ENCODE data around the gene CUEDC1. TPM values are rescaled to one million over a fixed set of nuclear protein-coding genes. Genes with fewer than 3 reads are reported as not detected.

Gene CUEDC1
- 4.2 and 7.4 TPM in 2 replicates for total RNA-seq (2016; rRNA removed; fragmentation: Illumina TruSeq; extraction: Trizol)
- total RNA-seq (2016; cell fraction: cytosol; rRNA removed; fragmentation: Illumina TruSeq; extraction: Trizol; ENCODE audit: low read depth): 4.1 and 4.7 TPM in 2 replicates
- 3.5 and 7.9 TPM in 2 replicates for total RNA-seq (2016; cell fraction: insoluble cytoplasmic fraction; rRNA removed; fragmentation: Illumina TruSeq; extraction: Trizol)
- total RNA-seq (2016; cell fraction: membrane; rRNA removed; fragmentation: Illumina TruSeq; extraction: Trizol): 7.6 and 8.6 TPM in 2 replicates
- 9.6 and 11.9 TPM in 2 replicates for total RNA-seq (2016; cell fraction: nucleus; rRNA removed; fragmentation: Illumina TruSeq; extraction: Trizol)
- polyA plus RNA-seq (2011; rRNA removed): 12.9 and 14.4 TPM in 2 replicates
- 8.1 and 8.6 TPM in 2 replicates for polyA plus RNA-seq (2011; cell fraction: cytosol; rRNA removed)
- polyA plus RNA-seq (2011; cell fraction: nucleus; rRNA removed): 36.7 and 43.5 TPM in 2 replicates
- 9.8 and 10.2 TPM in 2 replicates for polyA plus RNA-seq (2012)
- 9.4 and 11.1 TPM in 2 replicates for polyA plus RNA-seq (2016; cell fraction: cytosol; fragmentation: Illumina TruSeq; extraction: Trizol; ENCODE audit: low read depth)
- polyA plus RNA-seq (2016; cell fraction: insoluble cytoplasmic fraction; fragmentation: Illumina TruSeq; extraction: Trizol; ENCODE audit: low read depth): 9.2 and 10.0 TPM in 2 replicates
- polyA plus RNA-seq (2016; cell fraction: membrane; fragmentation: Illumina TruSeq; extraction: Trizol; ENCODE audit: low read depth): 15.4 and 16.0 TPM in 2 replicates
- polyA plus RNA-seq (2016; cell fraction: nucleus; fragmentation: Illumina TruSeq; extraction: Trizol; ENCODE audit: insufficient read depth, low read depth): 33.7 and 36.2 TPM in 2 replicates
- polyA minus RNA-seq (2011; rRNA and poly(A)+ RNA removed; ENCODE audit: low replicate concordance): 2.9 and 6.8 TPM in 2 replicates
- 5.1 and 7.3 TPM in 2 replicates for polyA minus RNA-seq (2011; cell fraction: cytosol; rRNA and poly(A)+ RNA removed)
- polyA minus RNA-seq (2011; cell fraction: nucleus; rRNA and poly(A)+ RNA removed): 6.6 and 8.2 TPM in 2 replicates
- Bru-seq, nascent RNA: percentile 58 among the genes with signal in this experiment
- BruChase-seq, experiment 1, labeled RNA remaining after a 6-hour chase: percentile 60 among the genes with signal in this experiment
- percentile 62 among the genes with signal in this experiment for BruChase-seq, experiment 2, labeled RNA remaining after a 2-hour chase
- long read RNA-seq, experiment 1, partial matches to known transcripts: 1 of 3 reads
- long read RNA-seq, experiment 1, other reads (novel, unspliced or antisense): 1 of 3 reads
- long read RNA-seq, experiment 2, transcript CUEDC1-206 (11 exons, 3,621 nt): major isoform, 12 of 39 reads
- long read RNA-seq, experiment 2, partial matches to known transcripts: 4 of 39 reads
- long read RNA-seq, experiment 2, other reads (novel, unspliced or antisense): 19 of 39 reads

GRCh38 chr17:57955183-57955931 lies at the start of gene CUEDC1:
CUEDC1 (minus strand) TSS chr17:57955412; CDS start chr17:57885564, 69,848 bp downstream.
- FAIRE-seq (no peak), DNase-seq (ENCODE audit: low spot score) (no peak), ATAC-seq (peak; percentile 75)
- ChIA-PET CTCF (ENCODE audit: low intra/inter-chr PET ratio, low total read pairs) (interaction anchor here (1.3 kb wide), 1 partner anchor 98 kb away, joined by 3 read pairs; no protein-coding TSS in a partner anchor), POLR2A (interaction anchor here (0.6 to 6.6 kb wide), 12 partner anchors 8 to 94 kb away, joined by 3 to 35 read pairs (median 5); partner anchors contain the start of gene SRSF1)
- in situ Hi-C loops (cut with HindIII; ENCODE audit: extremely low pct_ligation_motif_present, low pct_unique_long_range_greater_than_20kb): no loop called here
- BruUV-seq (replicated peaks): no TSS peak
- WGBS (ENCODE audit: low lambda C conversion rate): under 1% methylated on average over 16 of the region's 79 CpGs
- H3K36me3 ChIP-seq (replicated peaks in 1 of 2; ENCODE audit: control insufficient read depth in 1 of 2, insufficient read depth in 2 of 2, low read length in 2 of 2): no peaks in the 10 kb centered on the region
- peak within 1 kb of the TSS; percentile 15 for H3K27ac ChIP-seq (ENCODE audit: extremely low read length, insufficient read depth, low read length)
- peaks cover 65% of the 10 kb centered on the region for H3K4me1 ChIP-seq (ENCODE audit: insufficient read depth, low read length)
- H3K9ac ChIP-seq (ENCODE audit: insufficient read depth, low read depth, low read length): peak within 1 kb of the TSS; percentile 84
- H3K79me2 ChIP-seq (ENCODE audit: insufficient read depth, low read length): no peaks in the 10 kb centered on the region
- H2AFZ ChIP-seq (ENCODE audit: low read length): no peak within 1 kb of the TSS
- intact Hi-C loops (cut with micrococcal nuclease; ENCODE audit: unreplicated experiment): loop anchor here (2.0 kb wide), 1 partner anchor 15 kb away; no protein-coding TSS in a partner anchor
- H4K20me1 ChIP-seq (ENCODE audit: insufficient read depth, low read length): no peaks in the 10 kb centered on the region
- H3K4me3 ChIP-seq (replicated peaks in 1 of 3; ENCODE audit: insufficient read depth in 1 of 3, low read depth in 2 of 3, low read length in 3 of 3): peak within 1 kb of the TSS; percentile 71 to 92 (median 73)
- H3K4me2 ChIP-seq (ENCODE audit: low read depth, low read length): peak within 1 kb of the TSS; percentile 100
- H3K9me3 ChIP-seq (ENCODE audit: low read length): no peaks in the 10 kb centered on the region
- H3K27me3 ChIP-seq (ENCODE audit: control insufficient read depth in 1 of 2, insufficient read depth in 2 of 2, low read length in 2 of 2): peaks cover 16 to 39% of the 10 kb centered on the region in 2 experiments
- TF ChIP-seq ZNF768 (CRISPR knock-in tag; IDR thresholded peaks at IDR 0.05): peak; percentile 42; the same call in 1 of the 2 replicates
- peak; percentile 37; the same call in 1 of the 2 replicates for TF ChIP-seq KMT2B (CRISPR knock-in tag; IDR thresholded peaks at IDR 0.05)
- TF ChIP-seq SOX13 (IDR thresholded peaks at IDR 0.05): no peak
- TF ChIP-seq SOX13 (CRISPR knock-in tag; conservative IDR thresholded peaks at IDR 0.05 in 1 of 2, IDR thresholded peaks at IDR 0.05 in 1 of 2): peak in 1 of 2 experiments; percentile 32; a peak in 1 of 4 replicates
- TF ChIP-seq ZSCAN25 (CRISPR knock-in tag; IDR thresholded peaks at IDR 0.05): 0 out of 2 replicates have a peak, but pooled peaks have one; percentile 27
- peak; percentile 53 for TF ChIP-seq ZNF687 (CRISPR knock-in tag; IDR thresholded peaks at IDR 0.05)
- TF ChIP-seq U2AF1 (optimal IDR thresholded peaks at IDR 0.05; ENCODE audit: low read depth, low read length): no peak
- 0 out of 2 replicates have a peak, but pooled peaks have one; percentile 0 for TF ChIP-seq PHF21A (CRISPR knock-in tag; IDR thresholded peaks at IDR 0.05)
- TF ChIP-seq CCAR2 (optimal IDR thresholded peaks at IDR 0.05; ENCODE audit: low read depth, low read length): no peak
- peak; percentile 69; the same call in 1 of the 2 replicates for TF ChIP-seq ZBTB2 (CRISPR knock-in tag; IDR thresholded peaks at IDR 0.05; ENCODE audit: low read depth)
- TF ChIP-seq ZNF777 (CRISPR knock-in tag; IDR thresholded peaks at IDR 0.05): peak; percentile 75; the same call in 1 of the 2 replicates

Measured in HepG2 (cell line).